Measurements from ENCODE around the gene C1orf226. TPM values are rescaled to one million over a fixed set of nuclear protein-coding genes. Genes with fewer than 3 reads are reported as not detected.

The C1orf226 gene
- total and polyA plus RNA-seq, 9 of the 15 experiments (the other 6 are each of a cell fraction or from before 2014, with no cell fraction given), result 0.10 to 1.4 (median 0.47) TPM

GRCh38 chr1:162380061-162380846 lies 1.3 kb upstream of the C1orf226 start (continued):
- TF ChIP-seq C11orf30 (IDR thresholded peaks at IDR 0.05; ENCODE audit: low read depth) (peak; percentile 88), ZSCAN29 (IDR thresholded peaks at IDR 0.05) (peak; percentile 93), SREBF1 (IDR thresholded peaks at IDR 0.05; ENCODE audit: borderline replicate concordance, low read depth, low read length) (no peak), ZFPM2 (CRISPR knock-in tag; IDR thresholded peaks at IDR 0.05) (no peak), E2F8 (IDR thresholded peaks at IDR 0.05; ENCODE audit: low read depth, partially characterized antibody) (no peak), SNAPC5 (CRISPR knock-in tag; IDR thresholded peaks at IDR 0.05) (no peak), ZNF217 (CRISPR knock-in tag; IDR thresholded peaks at IDR 0.05) (no peak), L3MBTL2 (IDR thresholded peaks at IDR 0.05) (peak; percentile 56; the same call in 1 of the 2 replicates), CTBP1 (IDR thresholded peaks at IDR 0.05; ENCODE audit: borderline replicate concordance) (0 out of 2 replicates have a peak, but pooled peaks have one; percentile 25), ZNF408 (CRISPR knock-in tag; IDR thresholded peaks at IDR 0.05; ENCODE audit: low read depth) (no peak), ZNF592 (IDR thresholded peaks at IDR 0.05) (peak; percentile 81)
- TF ChIP-seq, protein P1, sequence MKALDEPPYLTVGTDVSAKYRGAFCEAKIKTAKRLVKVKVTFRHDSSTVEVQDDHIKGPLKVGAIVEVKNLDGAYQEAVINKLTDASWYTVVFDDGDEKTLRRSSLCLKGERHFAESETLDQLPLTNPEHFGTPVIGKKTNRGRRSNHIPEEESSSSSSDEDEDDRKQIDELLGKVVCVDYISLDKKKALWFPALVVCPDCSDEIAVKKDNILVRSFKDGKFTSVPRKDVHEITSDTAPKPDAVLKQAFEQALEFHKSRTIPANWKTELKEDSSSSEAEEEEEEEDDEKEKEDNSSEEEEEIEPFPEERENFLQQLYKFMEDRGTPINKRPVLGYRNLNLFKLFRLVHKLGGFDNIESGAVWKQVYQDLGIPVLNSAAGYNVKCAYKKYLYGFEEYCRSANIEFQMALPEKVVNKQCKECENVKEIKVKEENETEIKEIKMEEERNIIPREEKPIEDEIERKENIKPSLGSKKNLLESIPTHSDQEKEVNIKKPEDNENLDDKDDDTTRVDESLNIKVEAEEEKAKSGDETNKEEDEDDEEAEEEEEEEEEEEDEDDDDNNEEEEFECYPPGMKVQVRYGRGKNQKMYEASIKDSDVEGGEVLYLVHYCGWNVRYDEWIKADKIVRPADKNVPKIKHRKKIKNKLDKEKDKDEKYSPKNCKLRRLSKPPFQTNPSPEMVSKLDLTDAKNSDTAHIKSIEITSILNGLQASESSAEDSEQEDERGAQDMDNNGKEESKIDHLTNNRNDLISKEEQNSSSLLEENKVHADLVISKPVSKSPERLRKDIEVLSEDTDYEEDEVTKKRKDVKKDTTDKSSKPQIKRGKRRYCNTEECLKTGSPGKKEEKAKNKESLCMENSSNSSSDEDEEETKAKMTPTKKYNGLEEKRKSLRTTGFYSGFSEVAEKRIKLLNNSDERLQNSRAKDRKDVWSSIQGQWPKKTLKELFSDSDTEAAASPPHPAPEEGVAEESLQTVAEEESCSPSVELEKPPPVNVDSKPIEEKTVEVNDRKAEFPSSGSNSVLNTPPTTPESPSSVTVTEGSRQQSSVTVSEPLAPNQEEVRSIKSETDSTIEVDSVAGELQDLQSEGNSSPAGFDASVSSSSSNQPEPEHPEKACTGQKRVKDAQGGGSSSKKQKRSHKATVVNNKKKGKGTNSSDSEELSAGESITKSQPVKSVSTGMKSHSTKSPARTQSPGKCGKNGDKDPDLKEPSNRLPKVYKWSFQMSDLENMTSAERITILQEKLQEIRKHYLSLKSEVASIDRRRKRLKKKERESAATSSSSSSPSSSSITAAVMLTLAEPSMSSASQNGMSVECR (CRISPR knock-in tag; IDR thresholded peaks at IDR 0.05), result no peak
- TF ChIP-seq, protein P2, sequence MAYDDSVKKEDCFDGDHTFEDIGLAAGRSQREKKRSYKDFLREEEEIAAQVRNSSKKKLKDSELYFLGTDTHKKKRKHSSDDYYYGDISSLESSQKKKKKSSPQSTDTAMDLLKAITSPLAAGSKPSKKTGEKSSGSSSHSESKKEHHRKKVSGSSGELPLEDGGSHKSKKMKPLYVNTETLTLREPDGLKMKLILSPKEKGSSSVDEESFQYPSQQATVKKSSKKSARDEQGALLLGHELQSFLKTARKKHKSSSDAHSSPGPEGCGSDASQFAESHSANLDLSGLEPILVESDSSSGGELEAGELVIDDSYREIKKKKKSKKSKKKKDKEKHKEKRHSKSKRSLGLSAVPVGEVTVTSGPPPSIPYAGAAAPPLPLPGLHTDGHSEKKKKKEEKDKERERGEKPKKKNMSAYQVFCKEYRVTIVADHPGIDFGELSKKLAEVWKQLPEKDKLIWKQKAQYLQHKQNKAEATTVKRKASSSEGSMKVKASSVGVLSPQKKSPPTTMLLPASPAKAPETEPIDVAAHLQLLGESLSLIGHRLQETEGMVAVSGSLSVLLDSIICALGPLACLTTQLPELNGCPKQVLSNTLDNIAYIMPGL (CRISPR knock-in tag; IDR thresholded peaks at IDR 0.05), result no peak
